ENCODE measurements around the gene RABL3.

DNA sequence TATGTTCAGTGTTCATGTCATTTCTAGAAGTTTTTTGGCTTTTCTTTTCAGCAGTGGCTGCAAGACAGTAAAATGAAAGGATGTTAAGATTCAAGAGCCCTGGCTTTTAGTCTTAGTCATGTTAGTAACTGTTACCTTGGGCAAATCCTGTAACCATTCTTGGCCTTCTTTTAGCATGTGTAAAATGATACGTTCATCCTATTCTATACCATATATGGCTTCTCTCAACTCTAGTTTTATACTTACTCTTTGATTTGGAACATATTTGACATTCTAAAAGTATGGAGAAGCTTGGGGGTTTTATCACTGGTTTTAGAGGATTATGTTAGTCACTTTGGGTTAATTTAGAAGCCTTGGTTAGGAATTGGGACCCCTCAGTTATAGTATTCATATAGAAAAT lies 20.3 kb upstream of the RABL3 start:
- no peak for TF ChIP-seq POLR2A (IDR thresholded peaks at IDR 0.05)
- TF ChIP-seq EP300 (IDR thresholded peaks at IDR 0.05) = no peak
- TF ChIP-seq, protein P1, sequence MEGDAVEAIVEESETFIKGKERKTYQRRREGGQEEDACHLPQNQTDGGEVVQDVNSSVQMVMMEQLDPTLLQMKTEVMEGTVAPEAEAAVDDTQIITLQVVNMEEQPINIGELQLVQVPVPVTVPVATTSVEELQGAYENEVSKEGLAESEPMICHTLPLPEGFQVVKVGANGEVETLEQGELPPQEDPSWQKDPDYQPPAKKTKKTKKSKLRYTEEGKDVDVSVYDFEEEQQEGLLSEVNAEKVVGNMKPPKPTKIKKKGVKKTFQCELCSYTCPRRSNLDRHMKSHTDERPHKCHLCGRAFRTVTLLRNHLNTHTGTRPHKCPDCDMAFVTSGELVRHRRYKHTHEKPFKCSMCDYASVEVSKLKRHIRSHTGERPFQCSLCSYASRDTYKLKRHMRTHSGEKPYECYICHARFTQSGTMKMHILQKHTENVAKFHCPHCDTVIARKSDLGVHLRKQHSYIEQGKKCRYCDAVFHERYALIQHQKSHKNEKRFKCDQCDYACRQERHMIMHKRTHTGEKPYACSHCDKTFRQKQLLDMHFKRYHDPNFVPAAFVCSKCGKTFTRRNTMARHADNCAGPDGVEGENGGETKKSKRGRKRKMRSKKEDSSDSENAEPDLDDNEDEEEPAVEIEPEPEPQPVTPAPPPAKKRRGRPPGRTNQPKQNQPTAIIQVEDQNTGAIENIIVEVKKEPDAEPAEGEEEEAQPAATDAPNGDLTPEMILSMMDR (IDR thresholded peaks at IDR 0.05) = no peak
- TF ChIP-seq POLR2AphosphoS5 (IDR thresholded peaks at IDR 0.05) = no peak

Data from sigmoid colon (tissue), 4 donors.